ENCODE data around the gene PRDX5. TPM values are rescaled to one million over a fixed set of nuclear protein-coding genes. Genes with fewer than 3 reads are reported as not detected.
A peak's percentile ranks its signal among the peaks of the same experiment; 100 is the strongest.

The PRDX5 gene
- total RNA-seq, 1 experiment from 2014 or later: 228 TPM

- no peak within 1 kb of the TSS for H3K27ac ChIP-seq (ENCODE audit: insufficient read length, low read depth, low read length)
- H4K8ac ChIP-seq (replicated peaks; ENCODE audit: insufficient read length, low read depth, low read length): no peak within 1 kb of the TSS
- H3K4me2 ChIP-seq (ENCODE audit: insufficient read depth, insufficient read length, low read length): peak within 1 kb of the TSS; percentile 58
- Mint-ChIP-seq H3K9me3 (no peaks in the 10 kb centered on the region), H3K4me3 (peak within 1 kb of the TSS; percentile 66 to 84), H3K4me1 (peaks cover 7 to 35% of the 10 kb centered on the region in 2 experiments), H3K36me3 (ENCODE audit: insufficient read depth in 1 of 3, low read depth in 3 of 3) (no peaks in the 10 kb centered on the region), H3K27me3 (ENCODE audit: low read depth) (peaks cover 17% of the 10 kb centered on the region), H3K27ac (peak within 1 kb of the TSS in 2 of 3 experiments; percentile 55 to 72; a peak in 2 of 7 replicates)
- H2BK120ac ChIP-seq (ENCODE audit: low read depth, low read length, poor library complexity, severe bottlenecking): no peak within 1 kb of the TSS
- peaks cover 3% of the 10 kb centered on the region for H4K20me1 ChIP-seq (ENCODE audit: control insufficient read depth, insufficient read depth, insufficient read length)
- no peak within 1 kb of the TSS for H3T11ph ChIP-seq (ENCODE audit: low read length)
- no peaks in the 10 kb centered on the region for H3K9me3 ChIP-seq (ENCODE audit: control insufficient read depth, low read depth, low read length)
- no peak within 1 kb of the TSS for H3K14ac ChIP-seq (ENCODE audit: insufficient read depth, low read length)
- H2AK5ac ChIP-seq (ENCODE audit: insufficient read length, low read length): no peak within 1 kb of the TSS
- no peak within 1 kb of the TSS for H3K56ac ChIP-seq (ENCODE audit: insufficient read length, low read depth, low read length)
- no peak within 1 kb of the TSS for H2BK5ac ChIP-seq (ENCODE audit: insufficient read length, low read length)
- DNase-seq: no peak
- no CpG with 5 or more reads among the region's 16 CpGs for WGBS (ENCODE audit: extremely low coverage, insufficient read length, low lambda C conversion rate)
- no peak within 1 kb of the TSS for H3K9ac ChIP-seq (ENCODE audit: extremely low read depth, insufficient read length, low read length)
- H3K18ac ChIP-seq (ENCODE audit: insufficient read length, low read depth, low read length): no peak within 1 kb of the TSS
- no peak within 1 kb of the TSS for H3K23ac ChIP-seq (ENCODE audit: insufficient read length, low read depth, low read length)
- no peaks in the 10 kb centered on the region; the same call in 1 of the 2 replicates for H3K4me1 ChIP-seq (ENCODE audit: insufficient read depth, low read length)
- H3K79me2 ChIP-seq (ENCODE audit: insufficient read depth, low read length): no peaks in the 10 kb centered on the region
- no peaks in the 10 kb centered on the region for H3K27me3 ChIP-seq (ENCODE audit: insufficient read depth, low read length)
- peaks cover 17% of the 10 kb centered on the region for H3K23me2 ChIP-seq (ENCODE audit: insufficient read length, low read depth, low read length, poor library complexity, severe bottlenecking)
- TF ChIP-seq, protein P1, sequence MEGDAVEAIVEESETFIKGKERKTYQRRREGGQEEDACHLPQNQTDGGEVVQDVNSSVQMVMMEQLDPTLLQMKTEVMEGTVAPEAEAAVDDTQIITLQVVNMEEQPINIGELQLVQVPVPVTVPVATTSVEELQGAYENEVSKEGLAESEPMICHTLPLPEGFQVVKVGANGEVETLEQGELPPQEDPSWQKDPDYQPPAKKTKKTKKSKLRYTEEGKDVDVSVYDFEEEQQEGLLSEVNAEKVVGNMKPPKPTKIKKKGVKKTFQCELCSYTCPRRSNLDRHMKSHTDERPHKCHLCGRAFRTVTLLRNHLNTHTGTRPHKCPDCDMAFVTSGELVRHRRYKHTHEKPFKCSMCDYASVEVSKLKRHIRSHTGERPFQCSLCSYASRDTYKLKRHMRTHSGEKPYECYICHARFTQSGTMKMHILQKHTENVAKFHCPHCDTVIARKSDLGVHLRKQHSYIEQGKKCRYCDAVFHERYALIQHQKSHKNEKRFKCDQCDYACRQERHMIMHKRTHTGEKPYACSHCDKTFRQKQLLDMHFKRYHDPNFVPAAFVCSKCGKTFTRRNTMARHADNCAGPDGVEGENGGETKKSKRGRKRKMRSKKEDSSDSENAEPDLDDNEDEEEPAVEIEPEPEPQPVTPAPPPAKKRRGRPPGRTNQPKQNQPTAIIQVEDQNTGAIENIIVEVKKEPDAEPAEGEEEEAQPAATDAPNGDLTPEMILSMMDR (conservative IDR thresholded peaks at IDR 0.05): no peak
- H2AFZ ChIP-seq (ENCODE audit: low read length): no peak within 1 kb of the TSS
- no peaks in the 10 kb centered on the region for H3K79me1 ChIP-seq (ENCODE audit: insufficient read depth, low read depth, low read length, poor library complexity, severe bottlenecking)
- no peak within 1 kb of the TSS for H4K91ac ChIP-seq (ENCODE audit: insufficient read length, low read depth, low read length)
- no peak within 1 kb of the TSS for H4K5ac ChIP-seq (ENCODE audit: insufficient read length, low read depth, low read length)
- H3K4ac ChIP-seq (ENCODE audit: low read depth, low read length): no peak within 1 kb of the TSS
- no peak within 1 kb of the TSS for H2BK12ac ChIP-seq (ENCODE audit: insufficient read length, low read depth, low read length)
- no peak within 1 kb of the TSS for H2BK15ac ChIP-seq (ENCODE audit: low read depth, low read length)
- no peak within 1 kb of the TSS for H2BK20ac ChIP-seq (ENCODE audit: low read depth, low read length, poor library complexity, severe bottlenecking)
Observed at GRCh38 chr11:64339754-64340408, 22.0 kb downstream of the PRDX5 start, which contains the start of gene CCDC88B. Gene CCDC88B, plus strand, starts transcription at chr11:64340204. Its CDS starts 63 bp downstream, at chr11:64340267.
